GM19324 (cell line): ENCODE measurements around the gene NXNL2.

Experiments
- ATAC-seq: cut with Tn5 transposase; IDR thresholded peaks from one replicate; pipeline ENCODE4 v1.9.1; 2021; ENCODE audit warnings: mild to moderate bottlenecking, moderate library complexity; ENCODE audit not compliant: unreplicated experiment, low FRiP score

The NXNL2 gene

DNA sequence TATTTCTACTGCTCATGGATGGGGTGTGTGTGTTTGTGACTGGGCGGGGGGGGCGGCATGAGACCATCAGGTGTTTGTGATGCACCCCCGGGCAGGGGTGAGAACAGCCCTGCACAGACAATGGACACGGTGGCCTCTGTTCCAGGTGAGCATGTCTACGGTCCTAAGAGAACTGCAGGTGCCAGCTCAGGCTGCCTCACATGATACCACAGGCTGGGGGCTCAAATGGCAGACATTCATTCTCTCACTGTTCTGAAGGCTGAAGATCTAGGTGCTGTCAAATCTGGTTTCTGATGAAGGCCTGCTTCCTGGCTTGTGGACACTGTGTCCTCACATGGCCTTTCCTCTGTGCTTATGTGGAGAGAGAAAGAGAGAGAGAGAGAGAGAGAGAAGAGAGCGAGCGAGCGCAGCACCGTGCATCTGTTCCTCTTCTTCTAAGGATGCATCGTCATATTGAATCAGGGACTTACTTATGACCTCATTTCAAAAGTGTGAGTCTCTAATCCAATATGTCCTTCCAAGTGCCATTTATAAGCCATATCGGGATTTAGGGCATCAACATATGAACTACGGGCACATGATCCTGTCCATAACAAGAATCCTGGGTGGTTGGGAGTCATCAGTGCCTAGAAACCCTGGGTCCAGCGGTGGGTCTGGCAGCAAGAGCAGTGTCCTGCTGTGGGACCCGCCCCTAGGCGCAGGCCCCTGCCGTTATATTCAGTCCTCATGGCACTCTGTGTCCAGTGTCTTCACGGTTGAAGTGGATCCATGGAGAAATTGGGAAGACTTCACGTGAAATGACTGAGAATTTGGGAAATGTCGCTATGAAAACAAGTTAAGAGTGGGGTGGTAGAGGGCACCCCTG lies 42.5 kb downstream of the NXNL2 start:
- ATAC-seq = no peak

DNA sequence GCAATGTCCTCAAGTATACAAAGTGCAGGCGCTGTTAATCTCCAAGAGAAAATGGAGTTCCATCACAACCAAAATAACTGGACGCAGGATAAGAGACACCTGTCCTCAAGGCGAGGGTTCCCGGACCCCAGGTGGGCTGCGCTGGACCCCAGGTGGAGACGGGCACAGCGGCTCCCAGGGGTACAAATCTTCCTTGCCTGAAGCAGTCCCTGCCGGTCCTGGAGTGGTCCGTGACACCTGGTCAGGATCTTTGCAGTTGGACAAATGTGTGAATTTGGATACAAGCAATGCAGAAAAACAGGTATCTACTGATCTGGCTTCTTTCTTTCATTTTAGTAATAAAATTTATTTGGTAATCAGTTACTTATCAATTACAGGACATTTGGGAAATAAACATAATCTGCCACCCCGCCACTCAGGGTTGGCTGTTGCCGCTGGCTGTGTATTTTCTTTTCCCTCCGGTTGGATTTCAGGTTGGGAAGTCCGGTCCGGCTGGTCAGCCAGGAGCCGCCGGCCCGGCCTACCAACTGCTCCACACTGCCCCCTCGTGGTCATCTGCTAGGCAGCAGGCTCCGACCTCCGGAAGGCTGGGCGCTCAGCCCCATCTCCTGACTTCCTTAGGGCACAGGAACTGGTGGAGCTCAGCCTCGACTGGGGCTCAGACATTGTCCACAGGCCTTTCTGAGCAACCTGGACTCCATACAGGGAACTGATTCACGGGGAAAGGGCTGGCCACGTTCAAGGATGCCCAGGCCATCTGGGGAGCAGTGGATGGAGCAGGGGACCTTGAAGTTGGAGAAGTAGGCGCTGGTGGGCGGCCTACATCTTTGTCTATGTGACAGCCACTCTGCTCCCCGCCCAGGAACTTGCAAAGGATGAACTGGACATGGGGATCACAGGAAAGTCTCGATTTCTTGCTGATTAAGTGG lies 43.4 kb downstream of the NXNL2 start:
- ATAC-seq = no peak

DNA sequence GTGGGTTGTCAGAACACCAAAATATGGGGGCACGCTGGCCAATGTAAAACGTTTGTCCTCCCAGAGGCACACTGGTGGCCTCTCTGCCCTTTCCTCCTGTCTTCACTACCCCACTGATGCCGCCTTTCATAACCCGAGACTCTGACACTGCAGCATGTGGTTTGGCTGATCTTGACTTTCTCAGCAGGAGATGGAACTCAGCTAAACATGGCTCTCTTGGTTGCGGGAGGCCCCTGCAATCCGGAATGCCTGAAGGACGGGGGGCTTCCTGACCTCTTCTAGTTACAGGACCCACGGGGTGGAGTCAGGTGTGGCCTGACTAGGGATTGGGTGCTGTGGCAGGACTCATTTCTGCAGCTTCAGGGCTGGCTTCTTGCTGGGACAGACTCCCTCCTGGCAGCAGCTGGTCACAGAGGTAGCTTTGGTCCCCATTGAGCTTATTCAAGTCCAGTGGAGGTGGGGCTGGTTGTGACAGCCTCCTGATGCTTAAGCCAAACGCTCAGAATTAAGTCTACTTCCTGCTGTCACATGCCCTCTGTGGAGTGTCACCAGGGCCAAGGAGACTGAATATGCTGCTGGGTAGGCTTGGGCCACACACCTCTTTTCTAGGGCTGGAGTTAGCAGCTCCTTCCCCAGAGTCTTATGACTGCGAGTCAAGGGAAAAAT lies 44.2 kb downstream of the NXNL2 start:
- ATAC-seq = no peak

DNA sequence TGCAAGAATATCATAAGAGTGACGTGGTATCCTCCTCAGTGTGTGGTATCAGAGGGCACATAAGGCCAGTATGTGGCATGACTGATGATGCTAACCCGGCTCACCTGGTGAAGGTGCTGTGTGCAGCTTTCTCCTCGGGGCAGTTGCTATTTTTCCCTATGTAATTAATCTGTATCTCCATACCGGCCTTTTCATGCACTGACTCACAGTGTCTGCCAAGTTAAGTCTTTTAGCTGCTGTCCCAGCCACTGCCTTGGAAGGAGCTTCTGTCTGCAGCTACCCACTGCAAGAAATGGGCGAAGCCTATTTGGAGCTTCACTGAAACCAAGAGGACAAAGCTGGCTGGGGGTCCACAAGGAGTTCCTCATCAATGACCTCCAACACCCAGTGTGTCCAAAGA lies 46.0 kb downstream of the NXNL2 start:
- no peak for ATAC-seq

DNA sequence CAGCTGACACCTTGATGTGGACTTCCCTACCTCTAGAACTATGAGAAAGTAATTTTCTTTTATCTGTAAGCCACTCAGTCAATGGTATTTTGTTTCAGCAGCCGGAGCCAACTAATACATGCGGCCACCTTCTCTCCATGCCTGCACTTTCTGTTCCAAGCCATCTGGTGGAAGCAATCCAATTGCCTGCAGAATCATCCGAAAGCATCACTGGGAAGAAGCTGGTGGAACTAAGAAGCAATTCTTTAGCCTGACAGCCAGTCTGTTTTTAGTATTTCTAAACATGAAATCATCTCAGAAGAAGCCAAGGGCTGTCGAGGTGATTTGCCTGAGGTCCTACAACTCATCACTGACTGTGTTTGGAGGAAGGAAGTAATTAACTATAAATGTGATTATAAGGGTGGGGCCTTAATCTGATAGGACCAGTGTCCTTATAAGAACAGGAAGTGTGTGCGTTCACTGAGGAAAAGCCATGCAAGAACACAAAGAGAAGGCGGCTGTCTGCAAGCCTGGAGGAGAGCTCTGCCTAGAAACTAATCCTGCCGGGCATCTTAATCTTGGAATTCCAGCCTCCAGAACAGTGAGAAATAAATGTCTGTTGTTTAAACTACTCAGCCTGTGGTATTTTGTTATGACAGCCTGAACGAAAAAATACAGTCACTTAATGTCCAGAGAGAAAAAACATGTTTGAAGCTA lies 49.1 kb downstream of the NXNL2 start:
- no peak for ATAC-seq

DNA sequence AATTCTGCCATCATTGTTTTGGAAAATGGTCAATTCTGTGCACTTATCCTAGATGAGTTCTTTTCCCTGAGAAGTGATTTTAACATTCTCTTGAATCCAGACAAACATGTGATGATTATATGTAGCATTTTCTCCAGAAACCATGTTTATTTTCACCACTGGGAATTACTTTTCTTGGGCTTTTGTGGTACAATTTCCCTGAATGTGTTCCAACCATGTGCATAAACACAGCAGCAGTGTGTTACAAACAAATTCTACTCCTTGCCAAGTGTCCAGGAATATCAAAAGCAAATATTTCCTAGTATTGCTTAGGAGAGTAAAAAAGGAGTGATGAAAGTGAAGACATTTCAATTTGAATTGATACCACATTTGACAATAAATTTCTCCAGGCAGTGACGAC lies 50.4 kb downstream of the NXNL2 start:
- no peak for ATAC-seq

DNA sequence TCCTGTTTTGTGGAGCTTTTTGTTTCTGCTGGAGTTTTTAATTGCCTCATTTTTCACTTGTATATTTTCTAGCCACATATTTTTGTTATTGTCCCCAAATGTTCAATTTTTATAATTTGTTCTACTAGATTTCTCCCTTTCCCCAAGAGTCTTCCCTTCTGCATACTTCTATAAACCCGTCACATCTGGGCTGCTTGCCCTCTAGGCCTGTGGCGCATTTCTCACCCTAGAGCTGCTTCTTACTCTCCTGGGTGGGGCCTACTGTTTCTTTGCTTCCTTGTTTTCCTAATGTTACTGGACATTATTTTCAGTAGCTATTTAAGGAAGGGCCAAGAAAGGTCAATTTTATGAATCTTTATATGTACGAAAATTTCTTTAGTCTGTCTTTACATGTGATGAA lies 51.5 kb downstream of the NXNL2 start:
- no peak for ATAC-seq

DNA sequence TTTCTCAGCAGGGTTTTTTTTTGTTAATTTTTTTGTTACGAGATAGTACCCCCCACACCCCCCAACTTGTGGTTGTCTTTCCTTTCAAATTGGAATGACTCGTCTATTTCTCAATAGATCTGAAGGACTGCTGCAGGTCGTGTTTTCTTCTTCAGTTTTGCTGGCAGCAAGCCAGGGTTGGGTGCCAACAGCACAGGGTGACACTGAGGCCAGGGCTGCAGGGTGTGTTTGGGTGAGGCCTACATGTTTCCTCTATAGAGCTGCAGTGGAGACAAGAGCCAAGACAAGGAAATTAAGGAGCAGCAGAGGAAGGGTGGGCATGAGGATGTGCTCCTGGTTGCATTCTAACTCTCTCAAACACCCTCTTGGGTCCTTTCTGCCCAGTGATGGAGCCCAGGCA lies 52.2 kb downstream of the NXNL2 start:
- no peak for ATAC-seq

DNA sequence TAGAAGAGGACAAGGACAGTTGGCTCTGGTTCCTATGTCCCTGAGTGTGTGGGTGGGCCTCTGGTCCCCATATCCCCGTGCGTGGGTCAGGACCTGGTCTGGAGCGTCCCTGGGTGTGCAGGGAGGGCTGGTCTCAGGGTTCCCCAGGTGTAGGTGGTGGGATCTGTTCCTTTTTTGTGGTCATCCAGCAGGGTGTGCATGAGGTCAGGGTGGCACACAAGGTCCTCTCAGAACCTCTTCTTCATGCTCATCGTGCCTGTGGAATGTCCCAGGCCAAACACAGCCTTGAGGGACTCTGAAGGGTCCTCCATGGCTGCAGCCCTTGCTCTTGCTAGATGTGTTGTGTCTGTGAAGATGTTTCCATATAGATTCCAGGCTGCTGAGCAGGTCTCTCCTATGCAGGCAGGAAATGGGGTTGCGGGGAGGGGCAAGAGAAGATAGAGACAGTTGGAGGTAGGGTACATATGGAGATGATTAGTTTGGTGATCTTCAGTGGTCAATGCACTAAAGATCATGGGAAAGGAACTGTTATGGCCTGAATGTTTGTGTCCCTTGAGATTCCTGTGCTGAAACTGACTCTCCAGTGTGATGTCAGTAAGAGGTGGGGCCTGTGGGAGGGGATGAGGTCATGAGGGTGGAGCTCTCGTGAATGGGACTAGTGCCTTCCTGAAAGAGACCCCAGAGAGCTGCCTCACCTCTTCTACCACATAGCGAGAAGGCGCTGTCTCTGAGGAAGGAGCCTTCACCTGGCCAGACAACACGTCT lies 53.1 kb downstream of the NXNL2 start:
- no peak for ATAC-seq

DNA sequence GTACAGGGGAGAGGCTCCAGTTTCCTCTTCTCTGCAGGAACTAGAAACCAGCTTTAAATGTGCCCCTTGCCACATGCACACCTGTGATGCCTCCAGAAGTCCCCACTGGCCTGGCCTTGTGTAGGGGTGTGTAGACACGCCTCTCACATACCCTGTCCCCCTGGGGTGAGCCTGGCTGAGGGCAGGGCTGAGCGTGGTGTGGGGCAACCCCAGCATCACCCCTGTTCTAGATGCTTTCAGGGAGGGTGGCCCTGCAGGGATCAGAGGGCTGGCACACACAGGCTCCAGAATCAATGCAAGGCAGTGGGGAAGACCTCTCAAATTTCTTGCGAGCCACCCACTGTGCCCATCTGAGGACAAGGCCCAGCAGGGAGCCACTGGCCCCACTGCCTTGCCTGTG lies 54.7 kb downstream of the NXNL2 start:
- ATAC-seq = no peak

DNA sequence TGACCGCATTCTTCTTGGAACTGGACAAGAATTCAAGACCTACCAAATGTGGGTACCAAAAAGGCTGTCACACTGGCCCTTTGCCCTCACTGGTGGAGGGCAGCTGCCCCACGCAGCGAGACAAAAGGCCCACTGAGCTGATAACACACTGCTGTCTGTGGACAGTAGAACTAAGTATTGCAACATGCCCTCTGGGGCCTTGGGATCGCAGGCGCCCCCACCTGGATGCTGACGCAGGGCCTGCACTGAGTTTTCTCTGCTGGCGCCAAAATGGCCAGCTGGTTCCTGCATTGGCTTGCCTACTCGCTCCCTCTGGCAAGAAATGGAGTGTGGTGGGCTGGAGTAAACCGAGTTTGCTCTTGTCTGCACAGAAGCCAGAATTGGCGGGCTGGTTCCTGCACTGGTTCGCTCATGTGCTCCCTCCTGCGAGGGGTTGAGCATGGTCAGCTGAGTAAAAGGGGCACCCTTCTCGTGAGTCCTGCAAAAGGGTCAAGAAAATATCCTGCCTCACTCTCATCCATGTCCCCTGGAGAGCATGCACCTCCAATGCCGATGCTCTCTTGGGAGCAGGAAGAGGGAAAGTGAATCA lies 55.7 kb downstream of the NXNL2 start:
- ATAC-seq = no peak

DNA sequence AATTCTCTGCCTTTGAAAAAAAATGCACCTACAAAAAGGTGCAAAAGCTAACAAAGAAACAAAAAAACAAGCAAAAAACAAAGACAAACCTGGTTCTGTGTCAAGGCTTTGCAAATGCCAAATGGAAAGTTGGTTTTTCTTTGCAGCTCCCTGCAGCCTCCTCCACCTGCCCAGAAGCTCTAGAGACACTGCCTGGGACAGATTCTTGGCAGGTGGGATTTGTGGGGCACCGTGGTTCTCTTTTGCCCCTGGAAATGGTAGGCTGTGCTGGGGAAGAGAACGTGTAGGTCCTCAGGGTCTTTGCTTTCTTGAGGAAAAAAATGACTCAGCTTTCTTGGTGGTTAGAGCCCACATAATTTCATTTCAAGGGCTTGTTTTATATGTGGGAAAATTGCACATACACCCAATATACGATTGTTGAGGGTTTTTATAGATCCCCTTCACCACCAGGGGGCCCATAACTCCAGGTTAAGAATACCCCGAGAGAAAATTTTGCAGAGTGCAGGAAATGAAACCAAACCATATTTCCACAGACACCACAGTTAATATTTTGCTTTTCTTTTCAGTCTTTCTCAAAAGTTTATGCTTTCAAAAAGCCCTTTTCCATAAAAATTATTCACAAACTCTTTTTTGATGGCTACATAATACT lies 58.7 kb downstream of the NXNL2 start:
- no peak for ATAC-seq
